Heart left ventricle (tissue), 13 donors: ENCODE data around the gene GNAQ.

Experiments
- POLR2A ChIP-seq, 2 donors: fragments of 450-650 bp; IDR thresholded peaks; one replicate each; pipeline ENCODE4 v1.6.1; 2017; ENCODE audit warnings: antibody characterized with exemption in 2 of 2, mild to moderate bottlenecking in 2 of 2, moderate library complexity in 2 of 2
- TF ChIP-seq, protein P1 (sequence below), 12 donors: fragments of 200-600 bp; sonication (generic) in 4 of 12; IDR thresholded peaks; one replicate each; pipeline versions ENCODE4 v1.5.0 to v1.8.0; 2018 to 2022; ENCODE audit warnings: antibody characterized with exemption in 12 of 12, mild to moderate bottlenecking in 5 of 12
- donor health status: ischemic (EF 13 %, LVEDD 7.1; RV severe dilation, severe dysfunction).
- donor health status: DM: no; HTN: yes; CAD: no.
- donor health status: DM: no; HTN: no; CAD: no.
- donor health status: ischemic (EF 25% LVEDD 6.9; RV normal size, moderate dysfunction).
- donor health status: ischemic (EF 25% LVEDD 5.7; RV mildly dilated, moderate dysfunction).
- donor health status: ischemic (EF 35%, LVEDD 5.7; RV mildly dilated, moderate dysfunction).
- donor health status: nonischemic (EF 11% LVEDD 7.7; RV severe dilation, severe dysfunction).
- donor health status: DM: yes; HTN: yes; CAD: no.
- donor health status: PGD.
- donor health status: ischemic (EF 29% LVEDD 5.4; RV normal size, mild dysfunction).
- donor health status: nonischemic (EF 23%, LVEDD 6.1; RV moderate dilation, normal function).

GRCh38 chr9:77978086-77978781, 53.4 kb downstream of the GNAQ start:
- TF ChIP-seq, protein P1, sequence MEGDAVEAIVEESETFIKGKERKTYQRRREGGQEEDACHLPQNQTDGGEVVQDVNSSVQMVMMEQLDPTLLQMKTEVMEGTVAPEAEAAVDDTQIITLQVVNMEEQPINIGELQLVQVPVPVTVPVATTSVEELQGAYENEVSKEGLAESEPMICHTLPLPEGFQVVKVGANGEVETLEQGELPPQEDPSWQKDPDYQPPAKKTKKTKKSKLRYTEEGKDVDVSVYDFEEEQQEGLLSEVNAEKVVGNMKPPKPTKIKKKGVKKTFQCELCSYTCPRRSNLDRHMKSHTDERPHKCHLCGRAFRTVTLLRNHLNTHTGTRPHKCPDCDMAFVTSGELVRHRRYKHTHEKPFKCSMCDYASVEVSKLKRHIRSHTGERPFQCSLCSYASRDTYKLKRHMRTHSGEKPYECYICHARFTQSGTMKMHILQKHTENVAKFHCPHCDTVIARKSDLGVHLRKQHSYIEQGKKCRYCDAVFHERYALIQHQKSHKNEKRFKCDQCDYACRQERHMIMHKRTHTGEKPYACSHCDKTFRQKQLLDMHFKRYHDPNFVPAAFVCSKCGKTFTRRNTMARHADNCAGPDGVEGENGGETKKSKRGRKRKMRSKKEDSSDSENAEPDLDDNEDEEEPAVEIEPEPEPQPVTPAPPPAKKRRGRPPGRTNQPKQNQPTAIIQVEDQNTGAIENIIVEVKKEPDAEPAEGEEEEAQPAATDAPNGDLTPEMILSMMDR (IDR thresholded peaks at IDR 0.05), result no peak
- TF ChIP-seq POLR2A (IDR thresholded peaks at IDR 0.05), result no peak
